Endothelial cell of umbilical vein (primary cell): ENCODE measurements around the gene IPO4. TPM values are rescaled to one million over a fixed set of nuclear protein-coding genes. Genes with fewer than 3 reads are reported as not detected.

Experiments used
- BruUV-seq: library from RNA; stranded (reverse); fragments of 400-500 nt; replicated peaks from 2 replicates; lab custom pipeline; 2021; lab: Mats Ljungman, UMichigan
- CTCF ChIA-PET: fragments of 300-600, 350-600 bp; sonication (Branson Sonifier 250); formaldehyde crosslinking; loops from one replicate; lab custom pipeline; 2021; ENCODE audit warnings: antibody characterized with exemption, inconsistent platforms; lab: Charles Lee
- POLR2A ChIA-PET: fragments of 300-600, 350-600 bp; sonication (Branson Sonifier 250); formaldehyde crosslinking; loops from one replicate; lab custom pipeline; 2021; ENCODE audit warnings: antibody characterized with exemption, inconsistent platforms; lab: Charles Lee
- DNase-seq: peaks from one replicate; pipeline ENCODE4 v3.0.0-alpha.2; 2011; ENCODE audit warnings: low read depth, low spot score
- FAIRE-seq: peaks from 2 replicates; lab custom pipeline; 2011; peaks lifted over from hg19 to GRCh38; lab: Jason Lieb, UNC
- H2AFZ ChIP-seq: 2 replicates; pipeline ENCODE4 v1.6.0; 2012; ENCODE audit warnings: low read depth, low read length, control low read depth, inconsistent platforms
- H3K27ac ChIP-seq: 2 replicates; pipeline ENCODE4 v1.5.1; 2011; ENCODE audit warnings: low read depth, mild to moderate bottlenecking, control low read depth, low read length, moderate library complexity; ENCODE audit not compliant: insufficient read depth
- H3K27me3 ChIP-seq, 2 experiments: 2 replicates each; pipeline versions ENCODE4 v1.6.0 to v1.6.1; 2011; ENCODE audit warnings: low read length in 2 of 2, mixed read lengths in 1 of 2; ENCODE audit not compliant: control insufficient read depth in 2 of 2, insufficient read depth in 2 of 2
- H3K36me3 ChIP-seq, 2 experiments: 2 replicates in 1 of 2; 3 replicates in 1 of 2; pipeline ENCODE4 v1.5.1; 2011; ENCODE audit warnings: low read length in 2 of 2, mild to moderate bottlenecking in 1 of 2, moderate library complexity in 1 of 2; ENCODE audit not compliant: control insufficient read depth in 2 of 2, insufficient read depth in 2 of 2; ENCODE audit errors: extremely low read depth in 1 of 2
- H3K4me1 ChIP-seq: 3 replicates; pipeline ENCODE4 v1.5.1; 2011; ENCODE audit warnings: mild to moderate bottlenecking, low read length; ENCODE audit not compliant: control insufficient read depth, insufficient read depth; ENCODE audit errors: extremely low read depth
- H3K4me2 ChIP-seq: 2 replicates; pipeline ENCODE4 v1.6.1; 2011; ENCODE audit warnings: low read length, control low read depth, mixed read lengths; ENCODE audit not compliant: insufficient read depth
- H3K4me3 ChIP-seq, 3 experiments: fragments of 200-600 bp in 1 of 3; sonication (generic), shearing (Covaris generic) in 1 of 3; replicated peaks in 1 of 3; 2 replicates each; pipeline ENCODE4 v1.5.1; 2011 to 2016; ENCODE audit warnings: control low read depth in 3 of 3, low read length in 3 of 3, mild to moderate bottlenecking in 2 of 3, inconsistent platforms in 1 of 3, low read depth in 1 of 3, moderate library complexity in 1 of 3; ENCODE audit not compliant: insufficient read depth in 1 of 3
- H3K79me2 ChIP-seq: 2 replicates; pipeline ENCODE4 v1.6.0; 2012; ENCODE audit warnings: low read length, inconsistent platforms; ENCODE audit not compliant: control insufficient read depth, insufficient read depth
- H3K9ac ChIP-seq: replicated peaks from 2 replicates; pipeline ENCODE3; 2011; ENCODE audit warnings: low read length, control low read depth; ENCODE audit not compliant: insufficient read depth; ENCODE audit errors: extremely low read depth
- H3K9me1 ChIP-seq: replicated peaks from 3 replicates; pipeline ENCODE4 v1.6.0; 2011; ENCODE audit warnings: mild to moderate bottlenecking, low read length; ENCODE audit not compliant: control insufficient read depth, insufficient read depth; ENCODE audit errors: extremely low read depth
- H3K9me3 ChIP-seq: replicated peaks from 2 replicates; pipeline ENCODE4 v1.5.1; 2012; ENCODE audit warnings: low read length, inconsistent platforms; ENCODE audit not compliant: control insufficient read depth, insufficient read depth
- H4K20me1 ChIP-seq: replicated peaks from 2 replicates; pipeline ENCODE3; 2011; ENCODE audit warnings: mild to moderate bottlenecking, low read length; ENCODE audit not compliant: control insufficient read depth, insufficient read depth; ENCODE audit errors: extremely low read depth
- EZH2 ChIP-seq: IDR thresholded peaks from 2 replicates; pipeline ENCODE4 v1.6.1; 2012; ENCODE audit warnings: borderline replicate concordance, low read depth, mild to moderate bottlenecking, moderate library complexity, low read length, inconsistent platforms; ENCODE audit not compliant: severe bottlenecking
- FOS ChIP-seq: IDR thresholded peaks from 2 replicates; pipeline ENCODE4 v1.6.1; 2011; ENCODE audit warnings: mild to moderate bottlenecking, low read length, moderate library complexity, borderline replicate concordance; ENCODE audit not compliant: insufficient read depth
- GATA2 ChIP-seq: IDR thresholded peaks from 2 replicates; pipeline ENCODE4 v1.7.0; 2011; ENCODE audit warnings: low read depth, mild to moderate bottlenecking, moderate library complexity, mixed read lengths, low read length; ENCODE audit not compliant: insufficient read length, insufficient read depth
- JUN ChIP-seq: IDR thresholded peaks from 2 replicates; pipeline ENCODE4 v1.6.1; 2011; ENCODE audit warnings: borderline replicate concordance, low read depth; ENCODE audit not compliant: insufficient read length, insufficient read depth
- MYC ChIP-seq: IDR thresholded peaks from one replicate; pipeline ENCODE4 v1.6.1; 2011; ENCODE audit warnings: mild to moderate bottlenecking, low read depth, low read length
- POLR2A ChIP-seq: IDR thresholded peaks from 2 replicates; pipeline ENCODE4 v1.6.1; 2012; ENCODE audit warnings: low read depth, mild to moderate bottlenecking, control low read depth, low read length
- POLR2AphosphoS5 ChIP-seq: IDR thresholded peaks from 2 replicates; pipeline ENCODE4 v1.6.1; 2012; ENCODE audit warnings: low read depth, mild to moderate bottlenecking, control low read depth, low read length, moderate library complexity; ENCODE audit not compliant: insufficient read depth
- dilution Hi-C: fragments of 300-500 bp; cut with MboI; formaldehyde crosslinking; loops from one replicate; pipeline ENCODE4 v1.15.0; 2019; ENCODE audit warnings: low sequenced_read_pairs; ENCODE audit not compliant: extremely low pct_ligation_motif_present
- intact Hi-C: fragments of 100-400 bp; cut with micrococcal nuclease; formaldehyde crosslinking; loops from one replicate; pipeline ENCODE4 v1.10.0; 2022
- polyA plus RNA-seq, 4 experiments: library from polyadenylated mRNA; depleted of rRNA in 3 of 4; stranded (reverse) in 3 of 4; unstranded in 1 of 4; fragments of >200 nt; gene quantifications; 2 replicates each; pipeline versions ENCODE4 v1.2.1 to v1.2.3, GENCODE V29; 2011 to 2012; ENCODE audit warnings: missing spikeins in 1 of 4
- total RNA-seq: library from RNA; stranded (reverse); gene quantifications from 2 replicates; pipeline ENCODE4 v1.2.3, GENCODE V29; 2021
- TF ChIP-seq, protein P1 (sequence below): IDR thresholded peaks from 2 replicates; pipeline ENCODE4 v1.6.1; 2011; ENCODE audit not compliant: insufficient read depth, insufficient read length
- TF ChIP-seq, protein P2 (sequence below), 2 donors: IDR thresholded peaks; 1 replicate in 1 of 2; 2 replicates in 1 of 2; pipeline ENCODE4 v1.5.1; 2011; ENCODE audit warnings: low read length in 2 of 2, mild to moderate bottlenecking in 2 of 2, moderate library complexity in 2 of 2, control low read depth in 1 of 2, inconsistent platforms in 1 of 2, low read depth in 1 of 2; ENCODE audit not compliant: insufficient read depth in 1 of 2; ENCODE audit errors: extremely low read depth in 1 of 2

IPO4 gene
- total and polyA plus RNA-seq, 2 donors (not counting 3 experiments of a cell fraction or from before 2014, with no cell fraction given), result 24.6 to 66.5 TPM

DNA sequence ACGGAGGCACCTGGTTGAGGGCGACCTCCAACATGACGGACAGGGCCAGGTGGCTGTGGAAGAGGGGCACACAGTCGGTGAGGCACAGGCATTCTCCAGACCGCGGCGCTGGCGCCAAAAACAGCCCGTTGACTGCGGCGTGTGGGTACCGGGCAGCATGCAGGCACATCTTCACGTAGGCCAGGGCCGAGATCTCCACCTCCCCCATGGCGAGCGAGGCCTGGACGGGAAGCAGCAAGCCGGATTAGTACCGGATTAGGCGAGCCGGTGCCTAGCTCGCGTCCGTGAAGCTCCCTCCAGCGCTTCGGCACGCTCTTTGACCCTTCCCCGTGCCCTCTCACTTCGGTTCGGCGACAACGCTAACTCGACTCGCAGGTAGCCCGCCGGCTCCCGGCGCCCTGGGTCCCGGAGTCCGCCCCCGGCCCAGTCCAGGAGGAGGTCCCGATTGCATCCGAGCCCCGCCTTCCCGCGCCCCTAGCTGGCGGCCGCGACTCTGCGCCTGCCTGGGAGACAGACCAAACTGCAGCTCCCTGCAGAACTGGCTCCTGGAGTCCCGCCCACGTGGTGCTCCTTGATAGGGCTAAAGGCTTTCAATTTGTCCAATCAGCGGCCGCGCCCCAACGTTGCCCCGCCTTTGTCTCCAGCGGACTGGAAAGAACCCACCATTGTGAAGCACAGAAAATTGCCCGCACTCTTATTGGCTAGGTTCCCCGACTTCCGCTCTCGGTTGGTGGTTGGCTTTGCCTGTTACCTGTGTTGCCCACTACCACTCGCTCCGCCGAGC, 47.3 kb downstream of the IPO4 start, which contains the start of gene EMC9:
Gene EMC9, minus strand, starts transcription at position 495 of the 784 bp plus-strand sequence. Its CDS starts 287 bp downstream, at position 208.
- intact Hi-C loops, result loop anchor here (1.0 to 2.0 kb wide), 3 partner anchors 20 to 46 kb away; partner anchors contain the start of genes DCAF11, IRF9, NRL and PCK2
- H3K36me3 ChIP-seq, result peaks cover 6 to 23% of the 10 kb centered on the region in 2 experiments
- no peaks in the 10 kb centered on the region for H3K27me3 ChIP-seq
- dilution Hi-C loops, result no loop called here
- H3K4me1 ChIP-seq, result peaks cover 24% of the 10 kb centered on the region
- ChIA-PET CTCF (interaction anchor here (0.9 to 2.1 kb wide), 12 partner anchors 13 to 290 kb away, joined by 3 to 12 read pairs (median 4); partner anchors contain the start of genes DCAF11, IRF9, MDP1 and NRL), POLR2A (interaction anchor here (0.7 to 1.2 kb wide), 4 partner anchors 20 to 101 kb away, joined by 3 to 10 read pairs (median 4); partner anchors contain the start of genes DCAF11, IRF9, NRL and TINF2)
- TSS peak; percentile 17 for BruUV-seq
- FAIRE-seq (peak; percentile 100), DNase-seq (peak; percentile 100)
- H4K20me1 ChIP-seq, result no peaks in the 10 kb centered on the region
- H3K9me1 ChIP-seq, result no peaks in the 10 kb centered on the region
- H3K9me3 ChIP-seq, result no peaks in the 10 kb centered on the region
- peaks cover 29% of the 10 kb centered on the region for H3K79me2 ChIP-seq
- H3K27ac ChIP-seq, result peak within 1 kb of the TSS; percentile 42
- peak within 1 kb of the TSS; percentile 75 for H2AFZ ChIP-seq
- peak within 1 kb of the TSS; percentile 79 to 99 (median 81) for H3K4me3 ChIP-seq
- peak within 1 kb of the TSS; percentile 57 for H3K9ac ChIP-seq
- peak within 1 kb of the TSS; percentile 73 for H3K4me2 ChIP-seq
- TF ChIP-seq EZH2 (no peak), POLR2AphosphoS5 (peak; percentile 63), MYC (no peak), FOS (no peak), GATA2 (no peak), JUN (no peak), POLR2A (peak; percentile 78)
- TF ChIP-seq, protein P1, sequence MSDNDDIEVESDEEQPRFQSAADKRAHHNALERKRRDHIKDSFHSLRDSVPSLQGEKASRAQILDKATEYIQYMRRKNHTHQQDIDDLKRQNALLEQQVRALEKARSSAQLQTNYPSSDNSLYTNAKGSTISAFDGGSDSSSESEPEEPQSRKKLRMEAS, result peak; percentile 82
- TF ChIP-seq, protein P2, sequence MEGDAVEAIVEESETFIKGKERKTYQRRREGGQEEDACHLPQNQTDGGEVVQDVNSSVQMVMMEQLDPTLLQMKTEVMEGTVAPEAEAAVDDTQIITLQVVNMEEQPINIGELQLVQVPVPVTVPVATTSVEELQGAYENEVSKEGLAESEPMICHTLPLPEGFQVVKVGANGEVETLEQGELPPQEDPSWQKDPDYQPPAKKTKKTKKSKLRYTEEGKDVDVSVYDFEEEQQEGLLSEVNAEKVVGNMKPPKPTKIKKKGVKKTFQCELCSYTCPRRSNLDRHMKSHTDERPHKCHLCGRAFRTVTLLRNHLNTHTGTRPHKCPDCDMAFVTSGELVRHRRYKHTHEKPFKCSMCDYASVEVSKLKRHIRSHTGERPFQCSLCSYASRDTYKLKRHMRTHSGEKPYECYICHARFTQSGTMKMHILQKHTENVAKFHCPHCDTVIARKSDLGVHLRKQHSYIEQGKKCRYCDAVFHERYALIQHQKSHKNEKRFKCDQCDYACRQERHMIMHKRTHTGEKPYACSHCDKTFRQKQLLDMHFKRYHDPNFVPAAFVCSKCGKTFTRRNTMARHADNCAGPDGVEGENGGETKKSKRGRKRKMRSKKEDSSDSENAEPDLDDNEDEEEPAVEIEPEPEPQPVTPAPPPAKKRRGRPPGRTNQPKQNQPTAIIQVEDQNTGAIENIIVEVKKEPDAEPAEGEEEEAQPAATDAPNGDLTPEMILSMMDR (IDR thresholded peaks at IDR 0.05; ENCODE audit: extremely low read depth in 1 of 2, insufficient read depth in 1 of 2, low read depth in 1 of 2, low read length in 2 of 2), result peak; percentile 28 to 53
